GM19238 (cell line): ENCODE measurements around the gene PLCG1.

Source experiments
- DNase-seq: peaks from one replicate; pipeline ENCODE4 v3.0.0; 2011; ENCODE audit warnings: low spot score; ENCODE audit not compliant: insufficient read length

PLCG1 gene

DNA sequence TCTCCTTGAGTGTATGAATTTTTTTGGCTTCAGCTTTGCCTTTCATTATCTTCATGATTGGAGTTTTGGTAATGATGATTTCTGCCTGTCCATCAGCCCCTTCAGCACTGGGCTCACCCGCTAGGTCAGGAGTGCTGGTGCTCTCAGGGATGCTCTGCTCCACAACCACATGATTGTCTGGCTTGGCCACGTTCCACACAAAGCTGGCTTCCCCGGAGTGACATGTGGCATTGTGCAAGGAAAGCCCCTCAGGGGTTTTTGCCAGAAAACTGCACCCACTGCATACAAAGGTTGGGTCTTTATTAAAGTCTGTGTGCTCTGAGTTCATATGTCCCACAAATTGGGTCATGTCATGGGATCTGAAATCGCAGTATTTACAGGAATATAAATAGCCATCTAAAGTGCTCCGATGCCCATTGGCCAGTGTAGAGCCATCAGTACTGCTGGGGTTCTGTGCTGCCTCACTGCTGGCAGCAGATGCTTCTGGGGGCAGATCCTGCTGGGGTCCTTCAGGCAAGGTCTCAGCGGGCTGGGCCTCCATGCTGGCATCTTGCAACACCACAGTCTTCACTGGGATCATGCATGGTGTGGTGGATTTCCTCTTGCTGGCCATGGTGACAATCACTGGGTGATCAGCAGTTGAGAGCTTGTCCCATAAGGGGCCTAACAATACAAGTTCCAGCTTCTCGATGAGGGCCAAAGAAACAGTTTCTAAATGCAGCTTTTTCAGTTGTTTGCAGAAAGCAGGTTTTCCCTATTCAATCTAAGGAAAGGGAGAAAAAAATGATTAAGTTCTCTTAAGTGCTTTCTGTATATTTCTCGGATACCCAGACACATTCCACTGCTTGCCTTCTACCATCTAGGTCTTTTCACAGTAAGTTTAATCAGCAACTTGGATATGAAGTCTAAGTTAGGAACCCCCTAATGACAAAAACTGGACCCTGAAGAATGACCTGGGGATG is 67.2 kb downstream of the PLCG1 start:
- no peak for DNase-seq

DNA sequence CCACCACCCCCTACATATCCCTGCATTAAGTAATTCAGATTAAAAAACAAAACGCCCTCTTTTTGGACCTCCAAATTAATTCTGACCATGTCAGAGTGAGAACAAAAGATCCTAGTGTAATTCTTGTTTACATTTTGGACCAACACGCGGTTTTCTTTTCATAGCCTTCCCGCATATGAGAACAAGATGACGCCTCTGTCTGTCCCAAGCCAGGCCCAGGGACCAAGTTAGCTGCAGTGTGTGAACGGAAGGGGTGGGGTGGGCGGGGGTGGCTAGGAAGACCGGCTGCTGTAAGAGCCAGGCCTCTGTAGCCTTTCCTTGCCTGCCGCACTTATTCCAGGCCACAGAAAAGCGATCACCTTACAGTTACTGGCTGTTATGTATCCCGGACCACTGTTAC is 68.0 kb downstream of the PLCG1 start:
- no peak for DNase-seq

DNA sequence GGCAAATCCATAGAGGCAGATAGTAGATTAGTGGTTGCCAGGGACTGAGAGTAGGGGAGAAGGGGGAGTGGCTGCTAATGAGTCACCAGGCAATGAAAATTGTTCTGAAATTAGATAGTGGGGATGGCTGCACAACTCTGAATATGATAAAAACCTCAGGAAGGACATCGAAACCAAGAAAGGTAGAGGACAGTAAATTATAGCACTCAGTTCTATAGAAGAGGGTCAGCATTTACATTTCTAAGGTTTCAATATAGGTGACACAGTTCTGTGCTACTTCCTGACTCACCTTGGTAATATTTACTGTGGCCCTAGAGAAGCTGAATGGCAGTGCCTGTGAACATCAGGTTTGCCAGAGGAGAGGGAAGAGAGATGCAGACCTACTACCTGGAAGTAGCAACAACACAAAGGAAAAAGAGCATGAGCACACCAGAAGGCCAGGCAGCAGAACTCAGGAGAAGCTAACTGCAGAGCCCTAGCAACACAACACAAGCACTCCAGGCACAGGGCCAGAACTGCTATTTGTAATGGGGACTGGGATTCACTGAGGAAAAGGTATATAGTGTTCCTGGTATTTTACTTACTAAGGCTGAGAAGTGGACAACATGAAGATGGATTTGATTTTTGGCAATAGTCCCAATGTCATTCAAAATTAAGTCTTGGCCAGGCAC is 75.9 kb downstream of the PLCG1 start:
- no peak for DNase-seq

- DNase-seq: no peak
Observed at GRCh38 chr20:41214202-41214601, 76.9 kb downstream of the PLCG1 start.

GRCh38 chr20:41214666-41215065 is 77.3 kb downstream of the PLCG1 start:
- no peak for DNase-seq

DNA sequence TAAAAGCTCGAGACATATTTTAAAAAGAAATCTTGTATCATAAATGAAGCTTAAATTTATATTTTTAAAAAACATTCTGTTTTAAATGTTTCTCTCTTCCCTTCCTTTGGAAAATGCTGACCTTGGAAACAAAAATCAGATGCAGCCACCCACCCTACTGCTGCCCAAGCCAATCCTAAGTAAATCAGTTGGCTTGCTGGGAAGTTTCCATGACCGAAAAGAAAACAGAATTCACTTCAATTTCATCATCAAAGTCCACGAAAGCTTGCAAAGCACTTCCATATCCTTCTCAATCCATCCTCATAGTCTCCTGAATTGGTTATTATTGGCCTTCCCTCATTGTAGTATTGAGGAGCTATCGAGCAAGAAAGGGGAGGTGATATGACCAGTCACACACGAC is 80.1 kb downstream of the PLCG1 start:
- DNase-seq: no peak

DNA sequence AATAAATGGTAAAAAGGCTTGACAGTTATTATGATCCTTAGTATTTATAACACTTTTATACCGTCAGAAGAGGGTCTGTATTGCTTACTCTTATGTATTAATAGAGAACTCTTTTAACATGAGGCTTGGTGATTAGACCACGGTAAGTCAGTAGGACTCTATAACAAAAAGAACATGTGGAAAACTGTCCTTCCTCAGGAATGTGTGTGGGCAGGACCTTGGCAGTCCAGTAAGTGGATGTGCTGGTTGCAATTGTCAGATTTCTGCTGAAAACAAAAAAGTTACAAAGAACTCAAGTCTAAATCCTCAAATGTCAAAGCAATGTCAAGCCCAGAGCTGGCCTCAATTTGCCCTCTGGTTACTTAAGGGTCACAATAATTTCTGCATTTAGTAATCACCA is 81.1 kb downstream of the PLCG1 start:
- DNase-seq: no peak

DNA sequence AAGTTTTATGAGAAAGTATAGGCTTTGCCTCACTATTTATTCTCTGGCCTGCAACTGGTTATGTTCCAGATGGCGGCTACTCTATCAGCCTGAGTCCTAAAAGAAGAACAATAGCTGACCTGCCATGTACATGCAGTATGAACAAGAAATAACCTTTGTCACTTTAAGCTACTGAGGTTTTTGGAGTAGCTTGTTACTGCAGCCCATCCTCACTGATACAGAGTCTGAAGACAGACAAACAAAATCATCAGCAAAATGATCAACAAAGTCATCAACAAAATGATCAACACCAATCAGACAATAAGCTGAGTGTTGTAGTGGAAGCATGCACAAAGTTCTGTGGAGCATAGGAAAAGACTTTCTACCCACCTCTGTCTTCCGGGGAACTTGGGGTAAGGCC is 82.5 kb downstream of the PLCG1 start:
- no peak for DNase-seq

- no peak for DNase-seq
Observed at GRCh38 chr20:41221614-41222218, 84.4 kb downstream of the PLCG1 start.

DNA sequence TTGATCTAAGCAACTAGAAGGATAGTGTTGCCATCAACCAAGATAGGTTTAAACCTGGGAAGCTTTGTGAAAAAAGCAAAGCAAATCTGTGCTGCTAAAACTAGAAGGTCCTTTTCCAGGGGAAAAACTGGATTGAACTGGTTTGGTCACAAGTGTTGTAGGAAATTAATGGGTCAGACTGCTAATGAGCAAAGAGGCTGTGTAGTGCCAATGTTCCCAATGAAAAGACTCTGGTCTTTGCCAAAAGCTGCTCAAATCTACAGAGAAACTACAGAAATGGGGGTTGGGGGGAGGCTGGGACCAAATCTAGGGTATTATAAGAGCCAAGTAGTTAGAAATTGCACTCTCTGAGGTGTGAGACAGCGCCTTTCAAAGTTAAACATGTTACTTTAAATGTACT is 85.0 kb downstream of the PLCG1 start:
- no peak for DNase-seq

DNA sequence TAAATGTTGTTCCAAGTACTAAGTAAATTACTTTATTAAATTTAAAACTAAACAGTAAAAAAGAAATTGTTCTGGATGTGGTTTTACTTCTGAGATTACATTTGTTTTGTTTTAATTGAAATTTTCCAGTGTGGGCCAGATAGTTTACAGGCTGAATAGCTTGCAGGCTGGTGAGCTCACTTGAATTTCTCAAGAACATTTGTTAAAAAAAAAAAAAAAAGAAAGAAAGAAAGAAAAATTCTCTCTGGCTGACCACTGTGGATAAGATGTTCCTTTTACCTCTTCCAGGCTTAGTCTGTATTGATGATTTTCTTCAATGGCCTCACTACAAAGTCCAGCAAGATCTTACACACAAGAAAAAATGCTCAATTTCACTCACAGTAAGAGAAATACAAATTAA is 85.4 kb downstream of the PLCG1 start:
- DNase-seq: no peak

- no peak for DNase-seq
Observed at GRCh38 chr20:41223112-41223511, 85.8 kb downstream of the PLCG1 start.

DNA sequence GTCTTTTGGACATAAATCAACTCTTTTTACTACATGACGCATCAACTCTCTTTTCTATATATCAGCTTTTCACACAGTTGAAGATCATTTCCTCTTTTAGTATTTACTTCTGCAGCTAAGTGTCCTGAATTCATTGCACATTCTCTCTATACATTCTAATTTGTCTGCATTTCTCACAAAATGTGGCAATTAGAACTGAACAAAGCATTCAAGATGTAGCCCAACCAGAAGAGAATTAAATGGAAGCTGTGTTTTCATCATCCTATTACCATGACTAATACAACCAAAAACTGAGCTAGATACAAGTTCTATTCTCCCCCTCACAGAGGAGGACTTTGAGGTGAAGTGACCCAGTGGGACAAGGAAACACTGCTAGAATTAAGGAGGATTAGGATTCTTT is 86.9 kb downstream of the PLCG1 start:
- no peak for DNase-seq

DNA sequence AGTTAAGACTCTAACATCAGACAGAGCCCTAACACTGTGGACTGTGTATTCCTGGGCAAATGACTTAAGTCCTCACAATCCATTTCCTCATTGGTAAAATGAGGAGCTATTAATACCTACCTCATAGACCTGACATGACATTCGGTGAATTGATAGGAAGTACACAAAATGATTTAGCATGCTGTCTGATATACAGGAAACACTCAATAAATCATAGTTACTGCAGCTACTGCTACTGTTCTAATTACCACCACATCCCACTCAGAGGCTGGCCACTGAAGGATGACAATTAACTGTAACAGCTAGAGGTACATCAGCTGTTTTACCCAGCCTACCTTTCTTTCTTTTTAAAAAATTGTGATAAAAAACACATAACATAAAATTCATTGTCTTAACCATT is 87.7 kb downstream of the PLCG1 start:
- no peak for DNase-seq

GRCh38 chr20:41226426-41226825 is 89.1 kb downstream of the PLCG1 start:
- no peak for DNase-seq
